Neural progenitor cell (in vitro differentiated cells): ENCODE results near the gene TCHP. TPM values are rescaled to one million over a fixed set of nuclear protein-coding genes. Genes with fewer than 3 reads are reported as not detected.
A peak's percentile ranks its signal among the peaks of the same experiment; 100 is the strongest.

Source experiments
- DNase-seq: peaks from one replicate; pipeline ENCODE4 v3.0.0-alpha.2; 2016; ENCODE audit warnings: low spot score
- H2AFZ ChIP-seq: fragments of 200-600 bp; sonication (generic); replicated peaks from 2 replicates; pipeline ENCODE4 v1.6.1; 2016; ENCODE audit warnings: antibody characterized with exemption
- H3F3A ChIP-seq: fragments of 200-600 bp; sonication (generic); 2 replicates; pipeline ENCODE4 v1.6.1; 2016; ENCODE audit warnings: antibody characterized with exemption, low read depth
- H3K27ac ChIP-seq: fragments of 200-600 bp; sonication (generic); 2 replicates; pipeline ENCODE4 v1.5.1; 2016; ENCODE audit warnings: mild to moderate bottlenecking
- H3K27me3 ChIP-seq: fragments of 200-600 bp; sonication (generic); 2 replicates; pipeline ENCODE4 v1.6.1; 2016; ENCODE audit warnings: mild to moderate bottlenecking, moderate library complexity
- H3K36me3 ChIP-seq: fragments of 200-600 bp; sonication (generic); 2 replicates; pipeline ENCODE4 v1.5.1; 2016
- H3K4me1 ChIP-seq: fragments of 200-600 bp; sonication (generic); 2 replicates; pipeline ENCODE4 v1.6.1; 2016; ENCODE audit warnings: mixed run types
- H3K4me2 ChIP-seq: fragments of 200-600 bp; sonication (generic); 2 replicates; pipeline ENCODE4 v1.6.1; 2016
- H3K4me3 ChIP-seq: fragments of 200-600 bp; sonication (generic); 2 replicates; pipeline ENCODE4 v1.5.1; 2016
- H3K79me2 ChIP-seq: fragments of 200-600 bp; sonication (generic); 2 replicates; pipeline ENCODE4 v1.6.1; 2016; ENCODE audit warnings: low read depth
- H3K9ac ChIP-seq: fragments of 200-600 bp; sonication (generic); 2 replicates; pipeline ENCODE4 v1.6.1; 2016
- H3K9me3 ChIP-seq: fragments of 200-600 bp; sonication (generic); 2 replicates; pipeline ENCODE4 v1.5.1; 2016; ENCODE audit warnings: low read depth
- H4K20me1 ChIP-seq: fragments of 200-600 bp; sonication (generic); 2 replicates; pipeline ENCODE4 v1.6.1; 2016; ENCODE audit warnings: low read depth
- H3K27ac Mint-ChIP-seq: 3 replicates; pipeline ENCODE4 v1.8.0; 2021; ENCODE audit warnings: mixed read lengths
- H3K27me3 Mint-ChIP-seq: 2 replicates; pipeline ENCODE4 v1.8.0; 2022; ENCODE audit warnings: low read depth, mild to moderate bottlenecking, inconsistent platforms, moderate library complexity, mixed read lengths; ENCODE audit not compliant: insufficient read depth
- H3K36me3 Mint-ChIP-seq: 3 replicates; pipeline ENCODE4 v1.8.0; 2021; ENCODE audit warnings: mixed read lengths
- H3K4me1 Mint-ChIP-seq: 3 replicates; pipeline ENCODE4 v1.8.0; 2021; ENCODE audit warnings: mixed read lengths
- H3K4me3 Mint-ChIP-seq: 3 replicates; pipeline ENCODE4 v1.8.0; 2021; ENCODE audit warnings: mild to moderate bottlenecking, moderate library complexity, mixed read lengths
- H3K9me3 Mint-ChIP-seq: 3 replicates; pipeline ENCODE4 v1.8.0; 2020; ENCODE audit warnings: mixed read lengths
- EZH2 ChIP-seq: fragments of 200-600 bp; sonication (generic); IDR thresholded peaks from 2 replicates; pipeline ENCODE4 v1.6.1; 2017; ENCODE audit warnings: antibody characterized with exemption, mild to moderate bottlenecking, moderate library complexity
- EZH2phosphoT487 ChIP-seq: fragments of 200-600 bp; sonication (generic); IDR thresholded peaks from 2 replicates; pipeline ENCODE4 v1.6.1; 2017; ENCODE audit warnings: antibody characterized with exemption
- total RNA-seq: library from RNA; depleted of rRNA; stranded (reverse); fragments of >200 nt; gene quantifications from 2 replicates; pipeline ENCODE4 v1.2.3, GENCODE V29; 2015; ENCODE audit warnings: low replicate concordance
- TF ChIP-seq, protein P1 (sequence below): fragments of 200-600 bp; sonication (generic); IDR thresholded peaks from 2 replicates; pipeline ENCODE4 v1.5.1; 2017; ENCODE audit warnings: antibody characterized with exemption, mild to moderate bottlenecking

Gene TCHP
- total RNA-seq, 1 donor from 2014 or later = 15.2 TPM

DNA sequence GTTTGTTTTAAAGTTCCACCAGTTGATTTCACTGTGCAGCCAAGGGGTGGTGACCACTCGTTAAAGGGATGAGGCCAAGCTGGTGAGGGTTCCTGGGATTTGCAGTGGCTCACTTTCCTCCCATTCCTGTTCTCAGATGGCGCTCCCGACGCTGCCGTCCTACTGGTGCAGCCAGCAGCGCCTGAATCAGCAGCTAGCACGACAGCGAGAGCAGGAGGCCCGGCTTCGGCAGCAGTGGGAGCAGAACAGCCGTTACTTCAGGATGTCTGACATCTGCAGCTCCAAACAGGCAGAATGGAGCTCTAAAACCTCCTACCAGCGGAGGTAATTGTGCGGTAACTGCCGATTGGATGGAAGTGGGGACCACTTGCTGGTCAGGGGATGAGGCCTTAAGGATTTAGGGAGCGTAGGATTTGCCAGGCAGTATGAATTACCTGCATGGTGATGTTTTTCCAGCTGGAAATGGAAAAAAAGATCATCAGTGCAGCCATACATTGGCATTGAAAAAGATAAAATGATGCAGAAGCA is 2.9 kb downstream of the TCHP start:
- Mint-ChIP-seq H3K36me3 (peaks cover 12% of the 10 kb centered on the region), H3K4me3 (no peak overlapping the region), H3K9me3 (no peaks in the 10 kb centered on the region), H3K27me3 (peaks cover 2% of the 10 kb centered on the region), H3K4me1 (peaks cover 16% of the 10 kb centered on the region), H3K27ac (no peak overlapping the region)
- Histone ChIP-seq H3K4me2 (no peak overlapping the region), H3K4me3 (no peak overlapping the region), H3K79me2 (peaks cover 21% of the 10 kb centered on the region), H3K9ac (no peak overlapping the region), H3K27me3 (peaks cover 10% of the 10 kb centered on the region), H3K4me1 (peaks cover 11% of the 10 kb centered on the region), H4K20me1 (peaks cover 3% of the 10 kb centered on the region), H2AFZ (no peak overlapping the region), H3K9me3 (no peaks in the 10 kb centered on the region), H3F3A (peaks cover 36% of the 10 kb centered on the region), H3K27ac (no peak overlapping the region), H3K36me3 (no peaks in the 10 kb centered on the region)
- DNase-seq = peak; percentile 37
- no peak for TF ChIP-seq EZH2phosphoT487
- TF ChIP-seq EZH2 = no peak
- TF ChIP-seq, protein P1, sequence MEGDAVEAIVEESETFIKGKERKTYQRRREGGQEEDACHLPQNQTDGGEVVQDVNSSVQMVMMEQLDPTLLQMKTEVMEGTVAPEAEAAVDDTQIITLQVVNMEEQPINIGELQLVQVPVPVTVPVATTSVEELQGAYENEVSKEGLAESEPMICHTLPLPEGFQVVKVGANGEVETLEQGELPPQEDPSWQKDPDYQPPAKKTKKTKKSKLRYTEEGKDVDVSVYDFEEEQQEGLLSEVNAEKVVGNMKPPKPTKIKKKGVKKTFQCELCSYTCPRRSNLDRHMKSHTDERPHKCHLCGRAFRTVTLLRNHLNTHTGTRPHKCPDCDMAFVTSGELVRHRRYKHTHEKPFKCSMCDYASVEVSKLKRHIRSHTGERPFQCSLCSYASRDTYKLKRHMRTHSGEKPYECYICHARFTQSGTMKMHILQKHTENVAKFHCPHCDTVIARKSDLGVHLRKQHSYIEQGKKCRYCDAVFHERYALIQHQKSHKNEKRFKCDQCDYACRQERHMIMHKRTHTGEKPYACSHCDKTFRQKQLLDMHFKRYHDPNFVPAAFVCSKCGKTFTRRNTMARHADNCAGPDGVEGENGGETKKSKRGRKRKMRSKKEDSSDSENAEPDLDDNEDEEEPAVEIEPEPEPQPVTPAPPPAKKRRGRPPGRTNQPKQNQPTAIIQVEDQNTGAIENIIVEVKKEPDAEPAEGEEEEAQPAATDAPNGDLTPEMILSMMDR = no peak

DNA sequence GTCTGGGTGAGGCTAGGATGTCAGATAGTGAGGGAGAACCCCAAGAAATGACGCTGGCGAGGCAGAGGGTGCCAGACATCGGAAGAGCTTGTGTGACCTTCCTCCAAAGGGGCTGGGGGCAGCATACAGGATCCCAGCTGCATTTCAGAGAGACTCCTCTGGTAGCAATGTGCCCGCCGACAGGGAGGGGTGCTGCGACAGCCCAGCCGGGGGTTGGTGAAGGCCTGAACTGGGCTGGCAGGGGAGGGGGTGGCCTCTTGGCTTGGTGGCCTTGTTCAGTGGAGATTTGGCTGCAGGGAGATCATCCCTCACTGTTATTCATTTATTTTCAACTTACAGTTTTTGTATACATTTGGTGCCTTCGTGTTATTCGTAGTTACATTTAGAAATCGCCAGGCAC is 5.2 kb downstream of the TCHP start:
- H3K79me2 ChIP-seq = peaks cover 21% of the 10 kb centered on the region
- peaks cover 3% of the 10 kb centered on the region for H4K20me1 ChIP-seq
- Mint-ChIP-seq H3K4me3 (no peak overlapping the region), H3K36me3 (peaks cover 20% of the 10 kb centered on the region), H3K9me3 (no peaks in the 10 kb centered on the region), H3K4me1 (peaks cover 9% of the 10 kb centered on the region), H3K27me3 (peaks cover 2% of the 10 kb centered on the region), H3K27ac (no peak overlapping the region)
- no peaks in the 10 kb centered on the region for H3K9me3 ChIP-seq
- H3K36me3 ChIP-seq = no peaks in the 10 kb centered on the region
- no peak overlapping the region for H3K9ac ChIP-seq
- H2AFZ ChIP-seq = no peak overlapping the region
- no peak overlapping the region for H3K4me2 ChIP-seq
- H3K4me3 ChIP-seq = no peak overlapping the region
- no peaks in the 10 kb centered on the region for H3K27me3 ChIP-seq
- peaks cover 11% of the 10 kb centered on the region for H3K4me1 ChIP-seq
- no peak for TF ChIP-seq EZH2phosphoT487
- TF ChIP-seq EZH2 = no peak
- TF ChIP-seq, protein P1 = no peak
- no peak for DNase-seq
- H3K27ac ChIP-seq = no peak overlapping the region
- H3F3A ChIP-seq = peaks cover 22% of the 10 kb centered on the region

DNA sequence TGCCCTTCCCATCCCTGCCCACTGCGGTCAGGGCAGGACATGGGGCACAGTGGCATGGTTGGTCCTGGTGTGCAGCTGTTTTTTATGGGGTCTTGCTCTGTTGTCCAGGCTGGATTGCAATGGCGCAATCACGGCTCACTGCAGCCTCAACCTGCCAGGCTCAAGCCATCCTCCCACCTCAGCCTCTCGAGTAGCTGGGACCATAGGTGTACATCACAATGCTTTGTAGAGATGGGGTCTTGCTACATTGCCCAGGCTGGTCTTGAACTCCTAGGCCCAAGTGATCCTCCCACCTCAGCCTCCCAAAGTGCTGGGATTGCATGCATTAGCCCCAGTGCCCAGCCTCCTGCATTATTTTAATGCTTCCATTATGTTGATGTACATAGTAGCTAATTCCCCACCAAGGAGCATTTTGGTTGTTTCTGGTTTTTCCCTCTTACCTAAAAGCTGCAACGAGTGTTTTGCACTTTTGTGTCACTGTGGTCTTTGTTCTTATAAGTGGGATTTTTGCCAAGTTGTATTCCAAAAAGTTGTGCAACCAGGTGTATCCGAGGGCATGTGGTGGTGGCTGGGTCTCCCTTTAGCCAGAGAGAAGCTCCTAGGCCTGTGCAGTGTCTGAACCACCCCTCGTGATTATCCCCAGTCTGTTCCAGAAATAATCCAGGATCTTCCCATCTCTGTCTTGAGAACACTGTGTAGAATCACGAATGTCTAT is 10.3 kb downstream of the TCHP start:
- no peaks in the 10 kb centered on the region for H3K79me2 ChIP-seq
- H3K27ac ChIP-seq = no peak overlapping the region
- DNase-seq = no peak
- H3K36me3 Mint-ChIP-seq = peaks cover 11% of the 10 kb centered on the region
- peaks cover 4% of the 10 kb centered on the region for H3K27me3 Mint-ChIP-seq
- H2AFZ ChIP-seq = no peak overlapping the region
- H3K4me1 Mint-ChIP-seq = peaks cover 2% of the 10 kb centered on the region
- no peaks in the 10 kb centered on the region for H3K4me1 ChIP-seq
- no peak overlapping the region for H3K4me2 ChIP-seq
- no peak overlapping the region for H3K4me3 ChIP-seq
- no peak overlapping the region for H3K27ac Mint-ChIP-seq
- H3F3A ChIP-seq = no peaks in the 10 kb centered on the region
- TF ChIP-seq EZH2phosphoT487 (no peak), EZH2 (no peak)
- TF ChIP-seq, protein P1 = no peak
- H3K27me3 ChIP-seq = no peaks in the 10 kb centered on the region
- no peak overlapping the region for H3K4me3 Mint-ChIP-seq
- no peaks in the 10 kb centered on the region for H3K36me3 ChIP-seq
- no peaks in the 10 kb centered on the region for H3K9me3 Mint-ChIP-seq
- H3K9me3 ChIP-seq = no peaks in the 10 kb centered on the region
- H4K20me1 ChIP-seq = no peaks in the 10 kb centered on the region
- H3K9ac ChIP-seq = no peak overlapping the region
